ENCODE data around the gene CDK5R2. TPM values are rescaled to one million over a fixed set of nuclear protein-coding genes. Genes with fewer than 3 reads are reported as not detected.
"Not testable (repeated sequence)": the region's sequence is repeated elsewhere in the genome, so short reads cannot be mapped to it uniquely, and the experiment has no call there.

The CDK5R2 gene
- polyA plus RNA-seq, result not detected

GRCh38 chr2:218959141-218959731 is at the start of gene CDK5R2:
Gene CDK5R2, plus strand, starts transcription at chr2:218959666. Its CDS starts 155 bp downstream, at chr2:218959821.
- H3K9me3 Mint-ChIP-seq, result peaks cover 0 to 2% (median 0%) of the 10 kb centered on the region in 3 donors
- H3K4me3 Mint-ChIP-seq, result peak within 1 kb of the TSS; percentile 70 to 91 (median 82)
- H3K4me1 Mint-ChIP-seq, result peaks cover 0 to 6% (median 4%) of the 10 kb centered on the region in 3 donors
- no peaks in the 10 kb centered on the region for H3K36me3 Mint-ChIP-seq
- H3K27ac Mint-ChIP-seq, result peak within 1 kb of the TSS in 2 of 3 donors; percentile 28 to 50
- H3K27me3 Mint-ChIP-seq, result peaks cover 41% of the 10 kb centered on the region

GRCh38 chr2:218910741-218911140 is 48.7 kb upstream of the CDK5R2 start:
- H3K9me3 Mint-ChIP-seq, result no peaks in the 10 kb centered on the region
- H3K4me1 Mint-ChIP-seq, result peaks cover 2 to 7% (median 5%) of the 10 kb centered on the region in 3 donors
- H3K36me3 Mint-ChIP-seq, result no peaks in the 10 kb centered on the region
- H3K27me3 Mint-ChIP-seq, result peaks cover 7% of the 10 kb centered on the region
- H3K27ac Mint-ChIP-seq, result no peak overlapping the region
- no peak overlapping the region for H3K4me3 Mint-ChIP-seq

GRCh38 chr2:218920504-218920903 is 39.0 kb upstream of the CDK5R2 start:
- peaks cover 0 to 4% (median 0%) of the 10 kb centered on the region in 3 donors for H3K4me1 Mint-ChIP-seq
- no peak overlapping the region for H3K27ac Mint-ChIP-seq
- H3K9me3 Mint-ChIP-seq, result peaks cover 9 to 14% (median 9%) of the 10 kb centered on the region in 3 donors
- H3K4me3 Mint-ChIP-seq, result no peak overlapping the region
- peaks cover 3% of the 10 kb centered on the region for H3K27me3 Mint-ChIP-seq
- no peaks in the 10 kb centered on the region for H3K36me3 Mint-ChIP-seq

DNA sequence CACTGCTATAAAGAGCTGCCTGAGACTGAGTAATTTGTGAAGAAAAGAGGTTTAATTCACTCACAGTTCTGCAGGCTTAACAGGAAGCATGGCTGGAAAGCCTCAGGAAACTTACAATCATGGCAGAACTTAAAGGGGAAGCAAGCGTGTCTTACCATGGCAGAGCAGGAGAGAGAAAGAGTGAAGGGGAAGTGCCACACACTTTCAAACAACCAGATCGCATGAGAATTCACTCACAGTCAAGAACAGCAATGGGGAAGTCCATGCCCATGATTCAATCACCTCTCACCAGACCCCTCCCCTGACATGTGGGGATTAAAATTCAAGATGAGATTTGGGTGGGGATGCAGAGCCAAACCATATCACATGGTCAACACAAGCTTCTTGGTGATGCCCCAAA is 34.7 kb upstream of the CDK5R2 start:
- no peaks in the 10 kb centered on the region for H3K36me3 Mint-ChIP-seq
- H3K9me3 Mint-ChIP-seq, result peaks cover 9 to 19% (median 9%) of the 10 kb centered on the region in 3 donors
- H3K27ac Mint-ChIP-seq, result no peak overlapping the region
- H3K27me3 Mint-ChIP-seq, result peaks cover 10% of the 10 kb centered on the region
- no peak overlapping the region for H3K4me3 Mint-ChIP-seq
- peaks cover 0 to 3% (median 0%) of the 10 kb centered on the region in 3 donors for H3K4me1 Mint-ChIP-seq

GRCh38 chr2:218925434-218925833 is 34.0 kb upstream of the CDK5R2 start:
- Mint-ChIP-seq H3K27me3 (peaks cover 7% of the 10 kb centered on the region), H3K36me3 (no peaks in the 10 kb centered on the region), H3K9me3 (peaks cover 9 to 19% (median 9%) of the 10 kb centered on the region in 3 donors), H3K4me3 (no peak overlapping the region), H3K4me1 (peaks cover 0 to 3% (median 0%) of the 10 kb centered on the region in 3 donors), H3K27ac (no peak overlapping the region)

DNA sequence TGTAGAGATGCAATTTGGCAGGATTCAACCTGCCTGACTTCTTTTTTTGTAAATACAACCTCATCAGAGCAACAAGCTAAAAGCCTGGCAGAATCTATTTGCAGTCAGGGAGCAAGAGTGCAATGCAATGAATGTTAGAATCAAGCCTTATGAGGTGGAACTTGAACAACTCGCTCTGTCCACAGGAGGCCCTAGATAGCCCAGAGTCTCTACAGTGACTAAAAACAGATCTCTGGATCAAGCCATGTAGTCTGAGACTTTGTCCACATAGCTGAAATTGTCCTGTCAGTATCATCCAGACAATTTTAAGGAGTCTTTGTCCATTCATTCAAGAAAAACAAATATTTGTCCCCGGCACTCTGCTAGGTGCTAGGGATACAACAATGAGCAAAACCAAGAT is 32.0 kb upstream of the CDK5R2 start:
- Mint-ChIP-seq H3K9me3 (peaks cover 9 to 18% (median 9%) of the 10 kb centered on the region in 3 donors), H3K27ac (no peak overlapping the region), H3K27me3 (peaks cover 7% of the 10 kb centered on the region), H3K4me1 (peaks cover 0 to under 1% (median 0%) of the 10 kb centered on the region in 3 donors), H3K36me3 (no peaks in the 10 kb centered on the region), H3K4me3 (no peak overlapping the region)

DNA sequence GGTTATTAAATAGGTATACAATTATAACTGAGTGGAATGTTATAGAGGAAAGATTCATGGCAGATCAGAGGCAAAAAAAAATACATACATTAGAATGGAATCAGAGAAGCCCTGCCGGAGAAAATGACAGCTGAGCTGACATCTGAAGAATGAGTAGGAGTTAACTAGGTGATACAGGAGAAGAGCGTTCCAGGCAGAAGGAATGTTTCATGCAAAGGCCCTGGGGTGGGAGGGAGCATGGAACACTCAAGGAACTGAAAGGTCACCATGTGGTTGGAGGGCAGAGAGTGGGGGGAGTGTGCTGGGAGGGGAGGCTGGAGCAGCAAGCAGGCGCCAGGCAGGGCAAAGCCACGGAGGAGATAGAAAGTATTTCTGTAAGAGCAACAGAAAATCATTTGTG is 31.6 kb upstream of the CDK5R2 start:
- Mint-ChIP-seq H3K27ac (no peak overlapping the region), H3K9me3 (peaks cover 9 to 17% (median 9%) of the 10 kb centered on the region in 3 donors), H3K36me3 (no peaks in the 10 kb centered on the region)

GRCh38 chr2:218930488-218930887 is 29.0 kb upstream of the CDK5R2 start:
- H3K27ac Mint-ChIP-seq, H3K4me1 Mint-ChIP-seq, H3K9me3 Mint-ChIP-seq, H3K36me3 Mint-ChIP-seq, H3K27me3 Mint-ChIP-seq: not testable (repeated sequence)
- peak overlapping the region in 1 of 4 donors; percentile 65 for H3K4me3 Mint-ChIP-seq

More for the DNA sequence above, 31.6 kb upstream of the CDK5R2 start:
- Mint-ChIP-seq H3K4me3 (no peak overlapping the region), H3K4me1 (no peaks in the 10 kb centered on the region), H3K27me3 (peaks cover 7% of the 10 kb centered on the region)

DNA sequence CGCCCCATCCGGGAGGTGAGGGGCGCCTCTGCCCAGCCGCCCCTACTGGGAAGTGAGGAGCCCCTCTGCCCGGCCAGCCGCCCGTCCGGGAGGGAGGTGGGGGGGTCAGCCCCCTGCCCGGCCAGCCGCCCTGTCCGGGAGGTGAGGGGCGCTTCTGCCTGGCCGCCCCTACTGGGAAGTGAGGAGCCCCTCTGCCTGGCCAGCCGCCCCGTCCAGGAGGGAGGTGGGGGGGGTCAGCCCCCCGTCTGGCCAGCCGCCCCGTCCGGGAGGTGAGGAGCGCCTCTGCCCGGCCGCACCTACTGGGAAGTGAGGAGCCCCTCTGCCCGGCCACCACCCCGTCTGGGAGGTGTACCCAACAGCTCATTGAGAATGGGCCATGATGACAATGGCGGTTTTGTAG is 27.7 kb upstream of the CDK5R2 start:
- H3K36me3 Mint-ChIP-seq, H3K9me3 Mint-ChIP-seq, H3K27ac Mint-ChIP-seq, H3K4me1 Mint-ChIP-seq, H3K27me3 Mint-ChIP-seq, H3K4me3 Mint-ChIP-seq: not testable (repeated sequence)

DNA sequence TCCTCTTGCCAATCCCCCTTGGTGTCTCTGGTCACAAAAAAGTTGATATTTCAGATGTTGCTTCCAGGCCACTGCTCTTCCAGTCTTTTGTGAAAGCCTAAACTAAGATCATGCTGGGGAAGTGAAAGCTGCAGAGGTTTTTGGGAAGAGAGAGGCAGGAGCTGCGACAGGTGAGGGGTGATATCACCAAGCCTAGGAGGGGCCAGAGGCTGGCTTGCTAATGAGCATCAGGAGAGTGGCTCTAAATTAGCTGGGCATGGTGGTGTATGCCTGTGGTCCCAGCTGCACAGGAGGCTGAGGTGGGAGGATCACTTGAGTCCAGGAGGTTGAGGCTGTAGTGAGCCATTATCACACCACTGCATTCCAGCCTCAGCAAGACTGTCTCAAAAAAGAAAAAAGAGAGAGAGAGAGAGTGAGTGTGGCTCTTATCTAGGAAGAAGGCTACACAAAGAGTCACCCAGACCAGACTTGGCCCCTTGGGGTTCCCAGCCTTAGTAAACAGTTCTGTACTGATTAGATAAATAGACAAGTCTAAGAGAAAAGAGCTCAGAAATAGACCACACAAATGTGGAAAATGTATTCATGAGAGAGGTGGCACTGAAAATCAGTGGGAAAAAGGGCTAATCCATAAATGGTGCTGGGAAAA is 14.6 kb upstream of the CDK5R2 start:
- Mint-ChIP-seq H3K36me3 (no peaks in the 10 kb centered on the region), H3K4me1 (no peaks in the 10 kb centered on the region), H3K4me3 (peak overlapping the region in 1 of 4 donors; percentile 2), H3K27me3 (peaks cover 30% of the 10 kb centered on the region), H3K27ac (no peak overlapping the region), H3K9me3 (peaks cover 2 to 6% (median 4%) of the 10 kb centered on the region in 3 donors)

DNA sequence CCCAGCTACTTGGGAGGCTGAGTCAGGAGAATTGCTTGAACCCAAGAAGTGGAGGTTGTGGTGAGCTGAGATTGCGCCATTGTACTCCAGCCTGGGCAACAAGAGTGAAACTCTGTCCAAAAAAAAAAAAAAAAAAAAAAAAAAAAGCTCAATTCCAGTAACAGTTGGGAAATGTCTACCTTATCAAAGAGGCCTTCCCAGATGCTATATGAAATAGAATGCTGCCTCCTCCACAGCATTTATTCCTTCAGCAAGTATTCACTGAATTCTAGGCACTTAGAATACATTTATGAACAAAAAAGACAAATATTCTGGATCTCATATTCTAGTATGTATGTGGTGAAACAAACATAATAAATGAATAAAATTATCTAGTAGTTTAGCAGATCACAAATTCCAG is 12.8 kb upstream of the CDK5R2 start:
- H3K4me1 Mint-ChIP-seq, result no peaks in the 10 kb centered on the region
- no peak overlapping the region for H3K27ac Mint-ChIP-seq
- no peak overlapping the region for H3K4me3 Mint-ChIP-seq
- no peaks in the 10 kb centered on the region for H3K36me3 Mint-ChIP-seq
- H3K27me3 Mint-ChIP-seq, result peaks cover 33% of the 10 kb centered on the region
- H3K9me3 Mint-ChIP-seq, result peaks cover 0 to 5% (median under 1%) of the 10 kb centered on the region in 3 donors

DNA sequence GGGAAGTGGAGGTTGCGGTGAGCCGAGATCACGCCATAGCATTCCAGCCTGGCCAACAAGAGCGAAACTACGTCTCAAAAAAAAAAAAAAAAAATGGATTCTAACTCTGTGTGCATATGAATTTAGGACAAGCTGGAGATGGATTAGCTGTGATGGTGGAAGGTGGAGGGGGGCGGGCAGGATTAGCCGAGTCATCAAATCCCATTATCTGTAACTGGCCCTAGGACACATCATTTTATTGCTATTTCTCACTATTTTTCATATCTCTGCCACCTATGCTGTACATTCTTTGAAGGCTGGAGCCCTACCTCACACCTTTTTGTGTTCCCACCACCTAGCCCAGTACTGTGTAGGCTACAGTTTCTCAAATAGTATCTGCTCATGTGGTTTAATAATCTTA is 7.3 kb upstream of the CDK5R2 start:
- H3K36me3 Mint-ChIP-seq, result no peaks in the 10 kb centered on the region
- no peaks in the 10 kb centered on the region for H3K4me1 Mint-ChIP-seq
- H3K27me3 Mint-ChIP-seq, result peaks cover 23% of the 10 kb centered on the region
- peaks cover 0 to 2% (median 0%) of the 10 kb centered on the region in 3 donors for H3K9me3 Mint-ChIP-seq
- H3K4me3 Mint-ChIP-seq, result no peak overlapping the region
- peak overlapping the region in 1 of 3 donors; percentile 53 for H3K27ac Mint-ChIP-seq

DNA sequence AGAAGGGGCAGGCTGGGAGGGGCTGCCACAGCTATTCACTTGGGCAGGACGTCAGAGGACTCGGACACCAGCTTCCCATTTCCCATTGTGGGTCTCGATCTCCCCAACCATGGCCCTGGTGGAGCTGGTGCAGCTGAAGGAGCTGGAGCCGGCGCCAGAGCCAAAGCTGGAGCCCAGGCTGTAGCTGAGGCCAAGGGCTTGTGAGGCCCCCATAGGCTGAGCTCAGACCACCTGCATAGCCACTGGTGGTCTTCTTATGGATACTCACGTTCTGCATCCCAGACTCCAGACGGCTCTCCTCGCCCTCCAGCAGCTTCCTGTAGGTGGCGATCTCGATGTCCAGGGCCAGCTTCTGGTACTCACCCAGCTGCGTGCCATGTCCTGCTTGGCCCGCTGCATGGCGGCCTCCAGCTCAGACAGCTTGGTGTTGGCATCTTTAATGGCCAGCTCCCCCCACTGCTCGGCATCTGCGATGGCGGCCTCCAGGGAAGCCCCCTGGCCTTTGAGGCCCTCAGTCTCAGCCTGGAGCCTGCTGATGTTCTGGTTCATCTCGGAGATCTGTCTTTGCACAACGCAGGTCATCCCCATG is 6.0 kb upstream of the CDK5R2 start:
- Mint-ChIP-seq H3K27me3 (peaks cover 24% of the 10 kb centered on the region), H3K27ac (no peak overlapping the region), H3K9me3 (peaks cover 0 to 2% (median 0%) of the 10 kb centered on the region in 3 donors), H3K4me1 (no peaks in the 10 kb centered on the region), H3K36me3 (no peaks in the 10 kb centered on the region), H3K4me3 (no peak overlapping the region)

DNA sequence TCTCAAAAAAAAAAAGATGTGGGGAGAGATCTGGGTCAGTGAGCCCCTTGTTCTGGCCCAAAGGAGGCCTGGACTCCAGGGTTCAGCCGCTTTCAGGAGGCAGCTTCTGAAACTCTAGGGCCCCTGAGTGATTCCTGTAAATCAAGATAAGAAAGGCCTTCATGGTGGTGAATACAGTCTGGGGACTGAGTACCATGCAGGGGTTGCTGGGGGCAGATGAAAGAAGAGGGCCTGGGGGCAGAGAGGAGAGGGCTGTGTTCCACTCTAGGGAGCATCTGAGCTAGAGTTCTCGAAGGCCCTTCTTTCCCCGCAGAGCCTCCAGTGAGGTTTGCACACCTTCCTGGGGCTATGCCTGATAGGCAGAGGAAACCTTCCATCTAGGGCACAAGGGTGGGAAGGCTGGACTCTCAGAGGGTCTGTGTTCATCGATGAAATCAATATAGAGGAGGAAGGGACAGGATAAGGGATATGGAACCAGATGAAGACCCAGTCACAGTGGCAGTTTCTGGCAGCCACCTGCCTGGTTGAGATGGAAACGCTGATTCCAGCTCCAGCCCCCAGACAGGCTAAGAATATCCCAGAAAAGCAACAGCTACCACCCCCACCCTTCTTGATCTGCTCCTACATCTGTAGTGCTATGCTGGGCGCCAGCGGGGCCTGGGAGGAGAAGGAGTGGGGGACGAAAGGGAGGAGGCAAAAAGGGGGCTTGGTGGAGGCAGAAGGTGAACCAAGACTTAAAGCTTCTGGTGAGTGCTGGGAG is 4.7 kb upstream of the CDK5R2 start:
- no peak overlapping the region for H3K27ac Mint-ChIP-seq
- peaks cover 0 to 2% (median 0%) of the 10 kb centered on the region in 3 donors for H3K4me1 Mint-ChIP-seq
- H3K4me3 Mint-ChIP-seq, result peak overlapping the region in 1 of 4 donors; percentile 67
- no peaks in the 10 kb centered on the region for H3K36me3 Mint-ChIP-seq
- H3K9me3 Mint-ChIP-seq, result peaks cover 0 to 2% (median 0%) of the 10 kb centered on the region in 3 donors
- peaks cover 25% of the 10 kb centered on the region for H3K27me3 Mint-ChIP-seq

- Mint-ChIP-seq H3K9me3 (no peaks in the 10 kb centered on the region), H3K4me3 (no peak overlapping the region), H3K27me3 (peaks cover 22% of the 10 kb centered on the region), H3K4me1 (peaks cover 0 to 3% (median under 1%) of the 10 kb centered on the region in 3 donors), H3K27ac (no peak overlapping the region), H3K36me3 (no peaks in the 10 kb centered on the region)
Observed at GRCh38 chr2:218956039-218956438, 3.4 kb upstream of the CDK5R2 start.
